ENCODE measurements around the gene ATP8B4.

DNA sequence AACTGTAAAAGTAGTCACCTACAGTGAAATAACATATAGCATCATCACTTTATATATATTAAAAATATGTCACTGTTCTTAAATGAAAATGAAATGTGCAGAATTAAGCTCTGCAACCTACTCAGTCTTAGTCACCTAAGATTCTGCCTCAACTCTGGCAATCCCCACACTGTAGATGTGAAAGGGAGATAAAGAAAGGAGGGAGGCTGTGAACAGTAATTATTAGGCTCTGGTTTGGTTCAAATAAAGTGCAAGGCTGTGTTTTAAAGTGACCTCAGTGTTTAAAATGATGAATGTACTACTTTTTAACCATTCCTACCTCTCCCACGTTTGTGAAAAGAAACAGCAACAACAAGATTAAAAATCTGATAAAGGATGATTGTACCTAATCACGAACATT lies 72.2 kb downstream of the ATP8B4 start:
- no peak for TF ChIP-seq CTCF (IDR thresholded peaks at IDR 0.05)
- TF ChIP-seq POLR2A (IDR thresholded peaks at IDR 0.05) = no peak
- no peak for TF ChIP-seq POLR2AphosphoS5 (IDR thresholded peaks at IDR 0.05)
- no peak for TF ChIP-seq EP300 (IDR thresholded peaks at IDR 0.05)

All from upper lobe of left lung (tissue), 4 donors.